NCI-H226 (cell line): ENCODE data around the gene SRGAP2C.
"Not testable (repeated sequence)": the region's sequence is repeated elsewhere in the genome, so short reads cannot be mapped to it uniquely, and the experiment has no call there.

Source experiments
- DNase-seq: peaks from one replicate; pipeline ENCODE4 v3.0.0-alpha.2; 2015

Gene SRGAP2C

GRCh38 chr1:121283587-121284180, 98.9 kb downstream of the SRGAP2C start:
- DNase-seq = peak; percentile 1

- DNase-seq = not testable (repeated sequence)
These were observed 107.8 kb downstream of the SRGAP2C start for GRCh38 chr1:121292590-121292989.

- not testable (repeated sequence) for DNase-seq
These were observed 108.8 kb downstream of the SRGAP2C start for GRCh38 chr1:121293263-121294204.

DNA sequence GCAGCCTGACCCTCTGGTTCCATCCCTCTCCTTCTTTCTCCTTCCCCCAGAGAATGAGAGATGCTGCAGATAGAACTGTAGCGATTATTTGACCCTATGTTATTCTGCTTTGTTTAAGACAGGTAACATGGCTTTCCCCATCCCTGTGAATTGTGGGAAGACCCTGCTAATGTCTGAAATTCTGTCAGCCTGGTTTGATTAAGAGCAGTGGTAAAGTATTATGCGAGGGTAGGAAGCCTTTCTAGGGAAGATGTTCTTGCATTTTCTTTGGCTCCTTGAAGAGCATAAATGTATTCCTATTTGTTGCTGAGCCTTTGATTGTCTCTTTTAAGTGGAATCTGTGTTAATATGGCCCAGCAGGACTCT, 109.4 kb downstream of the SRGAP2C start:
- DNase-seq = not testable (repeated sequence)

- DNase-seq = not testable (repeated sequence)
These were observed 111.8 kb downstream of the SRGAP2C start for GRCh38 chr1:121296563-121296962.

DNA sequence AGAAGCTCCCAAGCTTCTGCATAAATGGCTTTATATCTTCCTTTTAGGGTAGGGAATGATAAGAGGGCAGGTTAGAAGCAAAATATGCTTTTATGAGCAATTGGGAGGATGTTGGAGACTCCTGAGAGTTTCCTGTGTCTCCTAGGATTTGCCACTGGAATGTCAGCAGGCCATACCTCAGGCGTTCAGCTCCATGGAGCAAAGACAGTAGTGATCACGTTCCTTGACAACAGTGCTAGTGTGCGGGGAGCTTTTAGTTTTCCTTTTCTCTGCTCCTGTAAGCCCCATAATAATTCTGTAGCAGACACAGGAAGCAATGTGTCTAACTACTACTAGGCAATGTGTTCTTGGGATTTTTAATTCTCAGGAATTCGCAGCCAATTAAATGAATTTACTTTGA, 113.8 kb downstream of the SRGAP2C start:
- DNase-seq = not testable (repeated sequence)

DNA sequence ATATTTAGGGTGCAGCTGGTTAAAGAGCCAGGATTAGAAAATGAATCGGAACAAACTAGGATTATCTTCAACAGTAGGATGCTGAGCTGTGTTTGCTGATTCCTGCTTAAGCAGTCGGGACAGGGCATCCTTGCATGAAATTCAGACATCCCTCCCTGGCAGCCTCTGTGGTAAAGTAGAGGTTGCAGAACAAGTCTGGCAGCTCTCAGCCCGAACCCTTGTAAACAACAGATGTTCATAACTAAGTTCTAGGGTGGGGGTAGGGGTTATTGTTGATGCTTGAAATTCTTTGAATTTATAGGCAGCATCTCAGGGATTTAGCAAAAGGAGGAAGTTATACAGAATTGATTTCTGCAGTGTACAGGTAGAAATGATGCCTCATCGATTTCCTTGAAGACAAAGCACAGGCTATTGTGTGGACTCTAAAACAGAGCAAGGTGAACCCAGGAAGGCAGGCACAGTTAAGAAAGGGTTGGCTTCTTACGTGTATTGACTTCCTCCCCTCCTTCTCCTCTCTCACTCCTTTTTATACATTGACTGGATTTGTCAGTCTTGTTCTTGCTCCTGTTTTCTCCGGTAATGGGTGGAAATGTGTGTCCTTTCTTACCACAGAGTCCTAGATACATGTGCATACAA, 114.9 kb downstream of the SRGAP2C start:
- not testable (repeated sequence) for DNase-seq

DNA sequence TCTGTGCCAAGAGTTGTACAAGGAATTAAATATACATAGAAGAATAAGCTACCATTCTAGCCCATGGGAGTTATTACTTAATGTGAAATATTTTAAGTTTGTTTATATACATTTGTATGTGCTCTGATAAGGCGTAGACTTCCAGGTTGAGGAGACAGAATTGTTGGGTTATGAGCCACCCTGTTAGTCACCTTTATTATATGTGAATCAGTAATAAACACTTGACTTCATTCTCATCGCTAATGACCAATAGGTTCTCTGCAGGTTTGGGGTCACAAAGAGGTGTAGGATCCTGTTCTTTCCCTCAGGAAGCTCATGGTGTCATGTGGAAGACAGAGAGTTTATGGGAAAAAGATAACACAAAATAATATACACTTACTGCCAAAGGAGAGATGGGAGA, 117.1 kb downstream of the SRGAP2C start:
- DNase-seq = not testable (repeated sequence)

DNA sequence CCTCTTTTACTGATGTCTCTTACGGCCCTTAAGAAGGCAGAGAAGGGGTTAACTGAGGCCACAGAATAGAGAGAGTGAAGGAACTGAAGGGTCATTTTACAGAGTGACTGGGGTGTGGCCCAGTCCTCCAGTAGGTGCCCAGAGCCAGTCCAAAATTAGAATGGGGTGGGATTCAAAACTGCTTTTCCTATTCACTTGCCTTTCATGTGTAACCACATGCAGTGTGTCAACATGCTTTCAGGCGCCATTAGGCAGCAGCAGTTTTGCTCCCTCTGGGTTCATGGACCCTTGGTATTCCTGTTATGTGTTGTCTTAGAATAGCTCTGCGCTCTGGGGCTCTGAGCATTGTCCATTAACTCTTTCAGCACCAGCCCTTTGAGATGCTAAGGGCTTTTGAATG, 123.0 kb downstream of the SRGAP2C start:
- DNase-seq = not testable (repeated sequence)

- not testable (repeated sequence) for DNase-seq
These were observed 130.7 kb downstream of the SRGAP2C start for GRCh38 chr1:121315509-121315908.

DNA sequence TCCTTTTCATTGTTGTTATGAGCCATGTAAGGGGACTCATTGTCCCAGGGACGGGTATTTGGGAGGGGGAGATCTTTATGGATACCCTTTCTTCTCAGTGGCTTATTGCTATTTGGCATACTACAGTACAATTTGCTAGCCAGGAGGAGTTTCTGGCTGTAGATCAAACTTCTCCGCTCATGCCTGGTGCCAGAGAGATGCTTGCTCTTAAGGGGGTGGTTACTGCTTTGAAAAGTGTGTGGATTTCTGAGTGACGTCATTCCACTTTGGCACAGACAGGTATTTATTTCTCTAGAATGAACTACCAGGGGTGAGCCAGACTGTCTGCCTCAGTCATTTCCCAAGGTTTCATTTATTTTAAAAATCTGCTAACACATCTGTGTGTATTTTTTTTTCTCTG, 131.3 kb downstream of the SRGAP2C start:
- not testable (repeated sequence) for DNase-seq

- peak; percentile 8 for DNase-seq
These were observed 133.0 kb downstream of the SRGAP2C start for GRCh38 chr1:121317491-121318468.

DNA sequence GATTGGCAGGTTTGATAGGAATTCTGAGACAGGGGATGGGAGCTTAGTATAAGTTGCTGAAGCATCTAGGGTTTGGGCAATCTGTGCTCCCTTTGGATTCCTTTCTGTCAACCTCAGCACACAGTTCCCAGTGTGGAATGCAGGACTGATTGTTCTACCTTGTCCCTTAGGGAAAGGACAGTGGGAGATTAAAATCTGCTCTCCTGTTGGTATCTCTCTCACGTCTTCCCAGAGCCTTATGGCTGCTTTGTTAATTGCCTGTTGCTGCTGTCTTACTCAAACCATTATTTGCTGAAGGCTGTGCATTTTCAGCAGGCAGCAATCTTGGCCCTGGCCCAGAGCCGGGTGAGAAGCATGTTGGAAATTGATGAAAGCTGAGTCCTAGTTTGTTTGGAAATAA, 133.9 kb downstream of the SRGAP2C start:
- DNase-seq = not testable (repeated sequence)

GRCh38 chr1:121321660-121322059, 136.9 kb downstream of the SRGAP2C start:
- DNase-seq = not testable (repeated sequence)

- not testable (repeated sequence) for DNase-seq
These were observed 140.0 kb downstream of the SRGAP2C start for GRCh38 chr1:121324726-121325125.

- not testable (repeated sequence) for DNase-seq
These were observed 147.4 kb downstream of the SRGAP2C start for GRCh38 chr1:121332141-121332540.

- DNase-seq = not testable (repeated sequence)
These were observed 148.1 kb downstream of the SRGAP2C start for GRCh38 chr1:121332599-121333562.

- not testable (repeated sequence) for DNase-seq
These were observed 153.2 kb downstream of the SRGAP2C start for GRCh38 chr1:121337958-121338357.

DNA sequence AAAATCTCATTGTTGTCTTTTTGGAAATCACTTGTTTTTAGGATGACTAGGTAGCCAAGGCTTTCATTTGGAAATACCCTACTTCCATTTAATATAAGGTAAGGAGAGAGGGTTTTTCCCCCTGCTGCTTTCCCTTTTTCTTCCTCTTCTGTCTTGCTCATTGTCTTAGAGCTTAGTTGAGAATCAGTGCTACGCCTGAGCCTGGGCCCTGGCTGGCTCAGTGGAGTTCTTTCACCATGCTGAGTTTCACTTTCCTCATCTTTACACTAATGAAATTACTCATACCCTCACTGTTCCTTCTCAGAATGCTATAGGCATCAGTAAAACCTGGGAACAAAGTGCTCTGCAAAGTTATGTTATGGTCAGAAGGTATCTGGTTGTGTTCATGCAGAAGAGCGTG, 154.8 kb downstream of the SRGAP2C start:
- not testable (repeated sequence) for DNase-seq

GRCh38 chr1:121343311-121343906, 158.6 kb downstream of the SRGAP2C start:
- peak; percentile 76 for DNase-seq

DNA sequence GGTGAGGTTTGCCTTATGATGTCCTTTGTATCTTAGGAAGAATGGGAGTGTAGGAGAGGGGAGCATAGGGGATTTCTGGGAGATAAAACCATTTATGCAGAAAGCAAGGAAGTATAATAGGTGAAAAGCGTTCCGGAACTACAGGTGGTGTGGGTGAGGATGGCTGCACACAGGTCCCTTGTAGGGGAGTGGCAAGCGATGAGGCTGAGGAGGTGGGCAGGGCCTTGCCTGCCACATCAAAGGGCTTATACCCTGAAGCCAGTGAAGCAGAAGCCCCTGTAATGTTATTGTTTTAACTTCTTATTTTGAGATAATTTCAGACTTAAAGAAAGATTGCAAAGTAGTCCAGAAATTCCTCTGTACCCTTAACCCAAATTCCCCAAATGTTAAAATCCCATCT, 159.6 kb downstream of the SRGAP2C start:
- not testable (repeated sequence) for DNase-seq
